Activated CD8-positive, alpha-beta T cell treated with anti-CD3 and anti-CD28 coated beads for 36 hours (primary cell): Measurements from ENCODE around the gene RNF152. TPM values are rescaled to one million over a fixed set of nuclear protein-coding genes. Genes with fewer than 3 reads are reported as not detected.

Experiments used
- ATAC-seq: fragments of 200-7000 bp; cut with Tn5 transposase; one replicate; pipeline ENCODE4 v1.10.0; 2021; ENCODE audit warnings: mild to moderate bottlenecking, moderate library complexity
- CTCF ChIA-PET: fragments of 350-600 bp; sonication (Branson Sonifier 250); formaldehyde crosslinking; loops from one replicate; lab custom pipeline; 2021; ENCODE audit warnings: antibody characterized with exemption; lab: Charles Lee
- POLR2A ChIA-PET: fragments of 350-600 bp; sonication (Branson Sonifier 250); formaldehyde crosslinking; loops from one replicate; lab custom pipeline; 2021; ENCODE audit warnings: antibody characterized with exemption; lab: Charles Lee
- DNase-seq: peaks from one replicate; pipeline ENCODE4 v3.0.0-alpha.2; 2020
- H3K27ac Mint-ChIP-seq: one replicate; pipeline ENCODE4 v1.8.0; 2021; ENCODE audit warnings: mild to moderate bottlenecking, mixed read lengths
- H3K27me3 Mint-ChIP-seq: one replicate; pipeline ENCODE4 v1.8.0; 2021; ENCODE audit warnings: mixed read lengths
- H3K36me3 Mint-ChIP-seq: one replicate; pipeline ENCODE4 v1.8.0; 2021; ENCODE audit warnings: low read depth, mixed read lengths
- H3K4me1 Mint-ChIP-seq: one replicate; pipeline ENCODE4 v1.8.0; 2021; ENCODE audit warnings: low read depth, mixed read lengths
- H3K4me3 Mint-ChIP-seq: one replicate; pipeline ENCODE4 v1.8.0; 2021; ENCODE audit warnings: mild to moderate bottlenecking, moderate library complexity, mixed read lengths
- H3K9me3 Mint-ChIP-seq: one replicate; pipeline ENCODE4 v1.8.0; 2021; ENCODE audit warnings: mixed read lengths
- intact Hi-C: fragments of 100-400 bp; cut with micrococcal nuclease; formaldehyde crosslinking; loops from one replicate; pipeline ENCODE4 v1.10.0; 2022
- total RNA-seq, 2 experiments: library from RNA; stranded (reverse); gene quantifications; one replicate each; pipeline ENCODE4 v1.2.3, GENCODE V29; 2021
- TF ChIP-seq, protein P1 (sequence below): fragments of 200-600 bp; IDR thresholded peaks from one replicate; pipeline ENCODE4 v1.8.0; 2022; ENCODE audit warnings: antibody characterized with exemption, mild to moderate bottlenecking

RNF152 gene
- total RNA-seq, 2 experiments from 2014 or later: 0.16 to 0.18 TPM

DNA sequence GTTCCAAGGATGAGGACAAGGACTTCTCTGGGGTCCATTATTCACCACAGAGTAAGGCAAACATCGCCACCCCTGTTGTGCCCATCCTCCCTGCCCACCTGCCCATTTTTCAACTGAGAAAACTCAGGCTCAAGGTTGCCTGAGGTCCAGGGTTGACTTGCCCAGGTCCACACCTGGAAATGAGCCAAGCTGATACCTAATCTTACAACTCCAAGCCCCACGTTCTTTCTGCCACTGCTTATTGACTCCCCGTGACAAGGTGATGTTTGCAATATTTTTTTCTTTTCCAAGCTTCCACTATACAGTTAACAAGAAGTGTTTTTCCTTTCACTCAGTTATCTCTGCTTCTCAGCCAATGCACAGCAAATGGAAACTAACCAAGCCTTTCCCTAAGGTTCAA lies 39.0 kb downstream of the RNF152 start:
- ATAC-seq (no peak), DNase-seq (no peak)
- H3K9me3 Mint-ChIP-seq: no peaks in the 10 kb centered on the region
- CTCF ChIA-PET: no interaction called here
- peaks cover 1% of the 10 kb centered on the region for H3K27me3 Mint-ChIP-seq
- no peaks in the 10 kb centered on the region for H3K4me1 Mint-ChIP-seq
- no peak overlapping the region for H3K4me3 Mint-ChIP-seq
- POLR2A ChIA-PET: no interaction called here
- TF ChIP-seq, protein P1, sequence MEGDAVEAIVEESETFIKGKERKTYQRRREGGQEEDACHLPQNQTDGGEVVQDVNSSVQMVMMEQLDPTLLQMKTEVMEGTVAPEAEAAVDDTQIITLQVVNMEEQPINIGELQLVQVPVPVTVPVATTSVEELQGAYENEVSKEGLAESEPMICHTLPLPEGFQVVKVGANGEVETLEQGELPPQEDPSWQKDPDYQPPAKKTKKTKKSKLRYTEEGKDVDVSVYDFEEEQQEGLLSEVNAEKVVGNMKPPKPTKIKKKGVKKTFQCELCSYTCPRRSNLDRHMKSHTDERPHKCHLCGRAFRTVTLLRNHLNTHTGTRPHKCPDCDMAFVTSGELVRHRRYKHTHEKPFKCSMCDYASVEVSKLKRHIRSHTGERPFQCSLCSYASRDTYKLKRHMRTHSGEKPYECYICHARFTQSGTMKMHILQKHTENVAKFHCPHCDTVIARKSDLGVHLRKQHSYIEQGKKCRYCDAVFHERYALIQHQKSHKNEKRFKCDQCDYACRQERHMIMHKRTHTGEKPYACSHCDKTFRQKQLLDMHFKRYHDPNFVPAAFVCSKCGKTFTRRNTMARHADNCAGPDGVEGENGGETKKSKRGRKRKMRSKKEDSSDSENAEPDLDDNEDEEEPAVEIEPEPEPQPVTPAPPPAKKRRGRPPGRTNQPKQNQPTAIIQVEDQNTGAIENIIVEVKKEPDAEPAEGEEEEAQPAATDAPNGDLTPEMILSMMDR: no peak
- intact Hi-C loops: no loop called here
- no peak overlapping the region for H3K27ac Mint-ChIP-seq
- H3K36me3 Mint-ChIP-seq: no peaks in the 10 kb centered on the region

GRCh38 chr18:61852496-61852895 lies 40.3 kb downstream of the RNF152 start:
- H3K4me3 Mint-ChIP-seq: no peak overlapping the region
- TF ChIP-seq, protein P1: no peak
- H3K27ac Mint-ChIP-seq: no peak overlapping the region
- ATAC-seq (no peak), DNase-seq (no peak)
- intact Hi-C loops: no loop called here
- POLR2A ChIA-PET: no interaction called here
- CTCF ChIA-PET: interaction anchor here (1.0 kb wide), 1 partner anchor 48 kb away, joined by 3 read pairs; no protein-coding TSS in a partner anchor
- H3K36me3 Mint-ChIP-seq: no peaks in the 10 kb centered on the region
- H3K27me3 Mint-ChIP-seq: peaks cover 5% of the 10 kb centered on the region
- H3K4me1 Mint-ChIP-seq: no peaks in the 10 kb centered on the region
- H3K9me3 Mint-ChIP-seq: no peaks in the 10 kb centered on the region

DNA sequence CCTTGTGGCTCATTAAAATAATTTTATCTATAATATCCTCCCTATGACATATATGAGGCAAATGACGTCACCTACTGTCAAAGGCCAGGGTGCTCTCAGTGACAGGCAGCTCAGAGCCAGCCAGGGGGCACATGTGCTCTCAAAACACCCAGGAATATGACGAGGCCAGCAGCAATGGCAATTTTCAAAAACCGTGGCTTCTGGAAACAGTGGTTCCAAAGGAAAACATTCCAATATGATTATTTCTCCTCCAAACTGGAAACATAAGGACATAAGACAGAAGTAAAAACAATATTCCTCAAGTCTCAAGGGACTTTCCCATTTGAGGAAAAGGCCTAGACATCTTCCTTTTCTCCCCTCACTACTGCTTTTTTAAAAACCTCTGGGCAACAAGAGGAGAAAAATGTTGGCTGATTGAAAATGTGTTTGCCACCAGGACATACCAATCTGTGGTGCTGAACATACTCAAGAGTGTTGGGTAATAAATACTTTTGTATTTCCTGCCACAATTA lies 40.8 kb downstream of the RNF152 start:
- Mint-ChIP-seq H3K4me3 (no peak overlapping the region), H3K9me3 (no peaks in the 10 kb centered on the region), H3K36me3 (no peaks in the 10 kb centered on the region), H3K4me1 (no peaks in the 10 kb centered on the region), H3K27me3 (peaks cover 5% of the 10 kb centered on the region), H3K27ac (no peak overlapping the region)
- intact Hi-C loops: no loop called here
- ChIA-PET POLR2A (no interaction called here), CTCF (interaction anchor here (1.0 kb wide), 1 partner anchor 48 kb away, joined by 3 read pairs; no protein-coding TSS in a partner anchor)
- ATAC-seq (no peak), DNase-seq (no peak)
- TF ChIP-seq, protein P1: no peak

DNA sequence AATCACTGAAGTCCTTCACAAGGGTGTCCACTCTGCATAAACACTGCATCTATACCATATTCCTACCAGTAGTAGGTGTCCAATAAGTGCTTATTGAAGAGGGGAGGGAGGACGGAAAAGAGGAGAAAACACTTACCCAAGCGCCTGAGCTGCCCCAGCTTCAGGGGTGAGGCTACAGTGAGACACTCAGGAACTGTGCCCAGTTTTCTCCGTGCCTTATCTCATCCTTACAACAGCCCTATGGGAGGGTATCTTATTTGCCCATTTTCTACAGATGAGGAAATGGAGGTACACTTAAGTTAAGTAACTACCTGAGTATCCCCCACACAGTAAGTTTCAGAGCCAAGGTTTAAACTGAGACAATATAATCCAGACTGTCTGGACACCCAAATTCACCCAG lies 41.5 kb downstream of the RNF152 start:
- Mint-ChIP-seq H3K9me3 (no peaks in the 10 kb centered on the region), H3K27ac (no peak overlapping the region), H3K27me3 (peaks cover 5% of the 10 kb centered on the region), H3K36me3 (no peaks in the 10 kb centered on the region), H3K4me1 (no peaks in the 10 kb centered on the region), H3K4me3 (no peak overlapping the region)
- TF ChIP-seq, protein P1: no peak
- CTCF ChIA-PET: no interaction called here
- POLR2A ChIA-PET: no interaction called here
- DNase-seq (no peak), ATAC-seq (no peak)
- intact Hi-C loops: no loop called here

- POLR2A ChIA-PET: no interaction called here
- no peaks in the 10 kb centered on the region for H3K36me3 Mint-ChIP-seq
- no peak overlapping the region for H3K27ac Mint-ChIP-seq
- TF ChIP-seq, protein P1: no peak
- peaks cover 3% of the 10 kb centered on the region for H3K27me3 Mint-ChIP-seq
- no peaks in the 10 kb centered on the region for H3K4me1 Mint-ChIP-seq
- ATAC-seq (no peak), DNase-seq (no peak)
- CTCF ChIA-PET: interaction anchor here (1.3 kb wide), 1 partner anchor 281 kb away, joined by 3 read pairs; no protein-coding TSS in a partner anchor
- no peak overlapping the region for H3K4me3 Mint-ChIP-seq
- intact Hi-C loops: no loop called here
- no peaks in the 10 kb centered on the region for H3K9me3 Mint-ChIP-seq
These were observed 42.1 kb downstream of the RNF152 start for GRCh38 chr18:61850756-61851155.
